Endodermal cell (in vitro differentiated cells): ENCODE results near the gene PRPSAP2. TPM values are rescaled to one million over a fixed set of nuclear protein-coding genes. Genes with fewer than 3 reads are reported as not detected.

Experiments
- DNase-seq: peaks from one replicate; pipeline ENCODE4 v3.0.0-alpha.2; 2017
- H3K27ac ChIP-seq: 2 replicates; pipeline ENCODE4 v1.5.1; 2013; ENCODE audit warnings: mild to moderate bottlenecking, low read depth, low read length, moderate library complexity
- H3K27me3 ChIP-seq: 2 replicates; pipeline ENCODE4 v1.6.1; 2013; ENCODE audit warnings: mild to moderate bottlenecking, low read length, moderate library complexity; ENCODE audit not compliant: insufficient read depth, control insufficient read depth, poor library complexity, severe bottlenecking
- H3K36me3 ChIP-seq: 2 replicates; pipeline ENCODE4 v1.7.0; 2013; ENCODE audit warnings: mild to moderate bottlenecking, low read length, moderate library complexity; ENCODE audit not compliant: control insufficient read depth, insufficient read depth
- H3K4me1 ChIP-seq: one replicate; pipeline ENCODE4 v1.7.0; 2013; ENCODE audit warnings: low read length; ENCODE audit not compliant: control insufficient read depth, insufficient read depth
- H3K4me3 ChIP-seq: 2 replicates; pipeline ENCODE4 v1.5.1; 2013; ENCODE audit warnings: mild to moderate bottlenecking, low read length, moderate library complexity
- H3K9ac ChIP-seq: 2 replicates; pipeline ENCODE4 v1.6.1; 2013; ENCODE audit warnings: mild to moderate bottlenecking, low read length, moderate library complexity; ENCODE audit not compliant: poor library complexity, severe bottlenecking; ENCODE audit errors: extremely low read depth
- H3K9me3 ChIP-seq: 2 replicates; pipeline ENCODE4 v1.6.1; 2013; ENCODE audit warnings: mild to moderate bottlenecking, low read length, moderate library complexity; ENCODE audit not compliant: control insufficient read depth
- H3K27ac Mint-ChIP-seq: 2 replicates; pipeline ENCODE4 v1.8.0; 2020; ENCODE audit warnings: mixed read lengths
- H3K27me3 Mint-ChIP-seq: 2 replicates; pipeline ENCODE4 v1.8.0; 2021; ENCODE audit warnings: mild to moderate bottlenecking, mixed read lengths; ENCODE audit not compliant: insufficient read depth
- H3K36me3 Mint-ChIP-seq: 2 replicates; pipeline ENCODE4 v1.8.0; 2020; ENCODE audit warnings: low read depth, mixed read lengths
- H3K4me1 Mint-ChIP-seq: 2 replicates; pipeline ENCODE4 v1.8.0; 2020; ENCODE audit warnings: mixed read lengths
- H3K4me3 Mint-ChIP-seq: 2 replicates; pipeline ENCODE4 v1.8.0; 2020; ENCODE audit warnings: mild to moderate bottlenecking, moderate library complexity, mixed read lengths
- H3K9me3 Mint-ChIP-seq: 2 replicates; pipeline ENCODE4 v1.8.0; 2020; ENCODE audit warnings: mild to moderate bottlenecking, mixed read lengths
- WGBS, 2 experiments: methylation state at CpG; one replicate each; pipeline versions ENCODE4 v1.1.5 to v1.1.7; 2013; ENCODE audit warnings: missing lambda C conversion rate in 2 of 2, mixed read lengths in 1 of 2; ENCODE audit not compliant: insufficient coverage in 1 of 2, insufficient read length in 1 of 2; 5-methylcytosine and 5-hydroxymethylcytosine counted together
- total RNA-seq, 2 donors: library from RNA; stranded (reverse); fragmentation: NEBNext Ultra II Directional in 1 of 2; extraction: Animal tissue kit (Norgen Biotek cat#: 25700) in 1 of 2; gene quantifications; 2 replicates in 1 of 2; 3 replicates in 1 of 2; pipeline ENCODE4 v1.2.1, GENCODE V29; 2021
- TF ChIP-seq, protein P1 (sequence below): fragments of 200-600 bp; sonication (generic); conservative IDR thresholded peaks from 2 replicates; pipeline ENCODE4 v1.5.0; 2021; ENCODE audit warnings: antibody characterized with exemption, mild to moderate bottlenecking

PRPSAP2 gene
- total RNA-seq, 2 donors from 2014 or later: 51.3 to 57.6 TPM

DNA sequence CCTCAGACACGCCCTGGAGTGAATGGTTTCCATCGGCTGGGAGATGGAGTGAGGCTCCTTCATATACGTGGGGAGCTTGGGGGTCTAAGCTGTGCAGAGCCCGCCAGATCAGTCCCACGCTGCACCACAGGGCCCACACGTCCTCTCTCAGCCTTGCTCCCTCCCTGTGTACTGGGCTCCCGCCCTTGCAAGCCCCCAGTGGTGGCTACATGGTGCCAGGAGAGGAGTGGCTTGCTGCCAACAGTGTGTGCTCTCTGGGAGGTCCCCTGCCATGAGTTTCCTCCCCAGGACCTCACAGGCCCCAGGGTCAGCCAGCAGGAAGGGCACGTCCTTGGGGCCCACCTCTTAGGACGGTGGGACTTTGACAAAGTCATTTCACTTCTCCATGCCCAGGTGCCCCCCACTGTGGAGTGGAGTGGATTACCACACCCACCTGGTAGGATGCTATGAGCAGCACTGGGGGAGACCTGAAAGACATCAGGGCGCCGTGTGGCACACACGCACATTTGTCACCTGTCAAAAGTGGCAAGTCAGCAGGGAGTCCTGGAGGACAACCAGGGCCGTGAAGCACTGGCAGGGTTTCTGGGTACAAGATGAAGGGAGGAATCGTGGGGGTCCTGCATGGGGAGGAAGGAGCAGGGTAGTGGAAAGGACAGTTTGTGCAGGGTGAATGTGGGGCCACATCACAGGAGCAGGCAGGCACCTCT, 107.8 kb downstream of the PRPSAP2 start:
- H3K27ac Mint-ChIP-seq: no peak overlapping the region

GRCh38 chr17:18966831-18967624, 109.1 kb downstream of the PRPSAP2 start:
- Histone ChIP-seq H3K4me3 (no peak overlapping the region), H3K36me3 (no peaks in the 10 kb centered on the region), H3K9me3 (no peaks in the 10 kb centered on the region), H3K9ac (no peak overlapping the region), H3K27me3 (no peaks in the 10 kb centered on the region), H3K4me1 (peaks cover 3% of the 10 kb centered on the region), H3K27ac (peak overlapping the region; percentile 49)
- peaks cover 10% of the 10 kb centered on the region for H3K4me1 Mint-ChIP-seq
- TF ChIP-seq, protein P1, sequence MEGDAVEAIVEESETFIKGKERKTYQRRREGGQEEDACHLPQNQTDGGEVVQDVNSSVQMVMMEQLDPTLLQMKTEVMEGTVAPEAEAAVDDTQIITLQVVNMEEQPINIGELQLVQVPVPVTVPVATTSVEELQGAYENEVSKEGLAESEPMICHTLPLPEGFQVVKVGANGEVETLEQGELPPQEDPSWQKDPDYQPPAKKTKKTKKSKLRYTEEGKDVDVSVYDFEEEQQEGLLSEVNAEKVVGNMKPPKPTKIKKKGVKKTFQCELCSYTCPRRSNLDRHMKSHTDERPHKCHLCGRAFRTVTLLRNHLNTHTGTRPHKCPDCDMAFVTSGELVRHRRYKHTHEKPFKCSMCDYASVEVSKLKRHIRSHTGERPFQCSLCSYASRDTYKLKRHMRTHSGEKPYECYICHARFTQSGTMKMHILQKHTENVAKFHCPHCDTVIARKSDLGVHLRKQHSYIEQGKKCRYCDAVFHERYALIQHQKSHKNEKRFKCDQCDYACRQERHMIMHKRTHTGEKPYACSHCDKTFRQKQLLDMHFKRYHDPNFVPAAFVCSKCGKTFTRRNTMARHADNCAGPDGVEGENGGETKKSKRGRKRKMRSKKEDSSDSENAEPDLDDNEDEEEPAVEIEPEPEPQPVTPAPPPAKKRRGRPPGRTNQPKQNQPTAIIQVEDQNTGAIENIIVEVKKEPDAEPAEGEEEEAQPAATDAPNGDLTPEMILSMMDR: no peak
- H3K4me3 Mint-ChIP-seq: no peak overlapping the region
- peaks cover 11% of the 10 kb centered on the region for H3K36me3 Mint-ChIP-seq
- peak; percentile 72 for DNase-seq
- H3K27me3 Mint-ChIP-seq: no peaks in the 10 kb centered on the region
- H3K9me3 Mint-ChIP-seq: no peaks in the 10 kb centered on the region
- WGBS, 2 experiments: 68 to 81% methylated on average over 18 to 19 of the region's 19 CpGs
- peak overlapping the region; percentile 61 for H3K27ac Mint-ChIP-seq

More for the DNA sequence above, 107.8 kb downstream of the PRPSAP2 start:
- TF ChIP-seq, protein P1: no peak
- no peak overlapping the region for H3K4me3 Mint-ChIP-seq
- no peaks in the 10 kb centered on the region for H3K9me3 Mint-ChIP-seq
- 87 to 90% methylated on average over 9 to 14 of the region's 14 CpGs for whole genome bisulfite sequencing, 2 experiments
- Histone ChIP-seq H3K27me3 (no peaks in the 10 kb centered on the region), H3K27ac (no peak overlapping the region), H3K36me3 (no peaks in the 10 kb centered on the region), H3K9me3 (no peaks in the 10 kb centered on the region), H3K9ac (no peak overlapping the region), H3K4me1 (peaks cover 3% of the 10 kb centered on the region), H3K4me3 (no peak overlapping the region)
- peaks cover 9% of the 10 kb centered on the region for H3K36me3 Mint-ChIP-seq
- H3K27me3 Mint-ChIP-seq: no peaks in the 10 kb centered on the region
- DNase-seq: no peak
- peaks cover 11% of the 10 kb centered on the region for H3K4me1 Mint-ChIP-seq

GRCh38 chr17:18967916-18968315, 110.0 kb downstream of the PRPSAP2 start:
- Mint-ChIP-seq H3K4me1 (peaks cover 4% of the 10 kb centered on the region), H3K27ac (no peak overlapping the region), H3K9me3 (no peaks in the 10 kb centered on the region), H3K36me3 (peaks cover 15% of the 10 kb centered on the region), H3K4me3 (no peak overlapping the region), H3K27me3 (no peaks in the 10 kb centered on the region)
- peak; percentile 64 for DNase-seq
- WGBS, 2 experiments: 82 to 90% methylated on average over 2 to 4 of the region's 4 CpGs
- H3K4me3 ChIP-seq: no peak overlapping the region
- no peaks in the 10 kb centered on the region for H3K36me3 ChIP-seq
- no peaks in the 10 kb centered on the region for H3K27me3 ChIP-seq
- peaks cover 3% of the 10 kb centered on the region for H3K4me1 ChIP-seq
- TF ChIP-seq, protein P1: no peak
- no peaks in the 10 kb centered on the region for H3K9me3 ChIP-seq
- no peak overlapping the region for H3K27ac ChIP-seq
- H3K9ac ChIP-seq: no peak overlapping the region
